Breast epithelium (tissue), 3 donors: ENCODE measurements around the gene SNX11.

ENCODE experiments used
- POLR2A ChIP-seq: fragments of 450-650 bp; IDR thresholded peaks from one replicate; pipeline ENCODE4 v1.6.1; 2016; ENCODE audit warnings: antibody characterized with exemption, mild to moderate bottlenecking, moderate library complexity
- POLR2AphosphoS5 ChIP-seq, 3 donors: sonication (generic); formaldehyde crosslinking; IDR thresholded peaks; one replicate each; pipeline ENCODE4 v1.6.1; 2017; ENCODE audit warnings: antibody characterized with exemption in 3 of 3
- TF ChIP-seq, protein P1 (sequence below), 3 donors: fragments of 450-650 bp; IDR thresholded peaks; one replicate each; pipeline ENCODE4 v1.5.1; 2016 to 2017; ENCODE audit warnings: antibody characterized with exemption in 3 of 3, mild to moderate bottlenecking in 3 of 3, moderate library complexity in 3 of 3

- TF ChIP-seq, protein P1, sequence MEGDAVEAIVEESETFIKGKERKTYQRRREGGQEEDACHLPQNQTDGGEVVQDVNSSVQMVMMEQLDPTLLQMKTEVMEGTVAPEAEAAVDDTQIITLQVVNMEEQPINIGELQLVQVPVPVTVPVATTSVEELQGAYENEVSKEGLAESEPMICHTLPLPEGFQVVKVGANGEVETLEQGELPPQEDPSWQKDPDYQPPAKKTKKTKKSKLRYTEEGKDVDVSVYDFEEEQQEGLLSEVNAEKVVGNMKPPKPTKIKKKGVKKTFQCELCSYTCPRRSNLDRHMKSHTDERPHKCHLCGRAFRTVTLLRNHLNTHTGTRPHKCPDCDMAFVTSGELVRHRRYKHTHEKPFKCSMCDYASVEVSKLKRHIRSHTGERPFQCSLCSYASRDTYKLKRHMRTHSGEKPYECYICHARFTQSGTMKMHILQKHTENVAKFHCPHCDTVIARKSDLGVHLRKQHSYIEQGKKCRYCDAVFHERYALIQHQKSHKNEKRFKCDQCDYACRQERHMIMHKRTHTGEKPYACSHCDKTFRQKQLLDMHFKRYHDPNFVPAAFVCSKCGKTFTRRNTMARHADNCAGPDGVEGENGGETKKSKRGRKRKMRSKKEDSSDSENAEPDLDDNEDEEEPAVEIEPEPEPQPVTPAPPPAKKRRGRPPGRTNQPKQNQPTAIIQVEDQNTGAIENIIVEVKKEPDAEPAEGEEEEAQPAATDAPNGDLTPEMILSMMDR (IDR thresholded peaks at IDR 0.05), result no peak
- TF ChIP-seq POLR2A (no peak), POLR2AphosphoS5 (IDR thresholded peaks at IDR 0.05) (no peak)
Observed at GRCh38 chr17:48126532-48126850, 18.9 kb downstream of the SNX11 start.
